Fibroblast of mammary gland (primary cell): ENCODE measurements around the gene DDX55.
"Not testable (repeated sequence)": the region's sequence is repeated elsewhere in the genome, so short reads cannot be mapped to it uniquely, and the experiment has no call there.

ENCODE experiments used
- DNase-seq: peaks from one replicate; pipeline ENCODE4 v3.0.0-alpha.2; 2010; ENCODE audit warnings: low read depth
- H3K4me3 ChIP-seq: 2 replicates; pipeline ENCODE4 v1.5.1; 2011; ENCODE audit warnings: low read depth, mild to moderate bottlenecking, low read length, moderate library complexity; ENCODE audit not compliant: control insufficient read depth
- TF ChIP-seq, protein P1 (sequence below): conservative IDR thresholded peaks from 2 replicates; pipeline ENCODE4 v1.5.1; 2011; ENCODE audit warnings: low read depth, low read length, inconsistent platforms; ENCODE audit not compliant: control insufficient read depth, insufficient read depth

Gene DDX55

DNA sequence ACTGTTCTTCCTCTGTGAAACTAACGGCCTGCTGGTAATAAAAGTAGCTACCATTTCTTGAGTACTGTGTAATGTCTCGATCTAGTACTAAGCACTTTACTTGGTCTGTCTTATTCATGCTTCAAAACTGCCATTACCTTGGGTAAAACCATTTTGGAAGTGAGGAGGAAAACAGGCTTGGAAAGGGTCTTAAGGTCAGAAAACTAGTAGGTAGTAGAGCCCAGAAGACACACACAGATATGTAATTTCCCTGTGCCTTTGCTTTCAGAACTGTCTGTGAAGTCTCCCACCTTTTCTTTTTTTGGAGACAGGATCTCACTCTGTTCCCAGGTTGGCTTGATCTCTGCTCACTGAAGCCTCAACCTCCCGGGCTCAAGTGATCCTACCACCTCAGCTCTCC is 3.4 kb upstream of the DDX55 start:
- H3K4me3 ChIP-seq, result no peak overlapping the region
- TF ChIP-seq, protein P1, sequence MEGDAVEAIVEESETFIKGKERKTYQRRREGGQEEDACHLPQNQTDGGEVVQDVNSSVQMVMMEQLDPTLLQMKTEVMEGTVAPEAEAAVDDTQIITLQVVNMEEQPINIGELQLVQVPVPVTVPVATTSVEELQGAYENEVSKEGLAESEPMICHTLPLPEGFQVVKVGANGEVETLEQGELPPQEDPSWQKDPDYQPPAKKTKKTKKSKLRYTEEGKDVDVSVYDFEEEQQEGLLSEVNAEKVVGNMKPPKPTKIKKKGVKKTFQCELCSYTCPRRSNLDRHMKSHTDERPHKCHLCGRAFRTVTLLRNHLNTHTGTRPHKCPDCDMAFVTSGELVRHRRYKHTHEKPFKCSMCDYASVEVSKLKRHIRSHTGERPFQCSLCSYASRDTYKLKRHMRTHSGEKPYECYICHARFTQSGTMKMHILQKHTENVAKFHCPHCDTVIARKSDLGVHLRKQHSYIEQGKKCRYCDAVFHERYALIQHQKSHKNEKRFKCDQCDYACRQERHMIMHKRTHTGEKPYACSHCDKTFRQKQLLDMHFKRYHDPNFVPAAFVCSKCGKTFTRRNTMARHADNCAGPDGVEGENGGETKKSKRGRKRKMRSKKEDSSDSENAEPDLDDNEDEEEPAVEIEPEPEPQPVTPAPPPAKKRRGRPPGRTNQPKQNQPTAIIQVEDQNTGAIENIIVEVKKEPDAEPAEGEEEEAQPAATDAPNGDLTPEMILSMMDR, result no peak
- no peak for DNase-seq

DNA sequence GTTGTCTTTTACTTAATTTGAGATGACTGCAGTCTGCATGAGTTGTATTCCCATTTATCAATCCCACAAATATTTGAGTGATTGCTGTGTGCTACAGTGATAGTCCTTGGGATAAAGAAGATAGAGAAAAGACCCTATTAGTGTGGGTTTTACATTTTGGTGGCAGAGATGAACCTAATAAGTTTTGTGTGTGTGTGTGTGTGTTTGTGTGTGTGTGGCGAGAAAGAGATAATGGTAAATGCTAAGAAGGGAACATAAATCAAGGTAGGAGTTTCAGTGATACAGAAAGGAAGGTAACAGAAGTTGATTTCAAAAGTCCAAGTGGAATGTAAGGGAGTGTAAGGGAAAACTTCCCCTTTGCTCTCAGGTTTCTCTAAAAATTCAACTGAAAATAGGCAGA is 2.6 kb upstream of the DDX55 start:
- no peak overlapping the region for H3K4me3 ChIP-seq
- no peak for DNase-seq
- TF ChIP-seq, protein P1, result no peak

DNA sequence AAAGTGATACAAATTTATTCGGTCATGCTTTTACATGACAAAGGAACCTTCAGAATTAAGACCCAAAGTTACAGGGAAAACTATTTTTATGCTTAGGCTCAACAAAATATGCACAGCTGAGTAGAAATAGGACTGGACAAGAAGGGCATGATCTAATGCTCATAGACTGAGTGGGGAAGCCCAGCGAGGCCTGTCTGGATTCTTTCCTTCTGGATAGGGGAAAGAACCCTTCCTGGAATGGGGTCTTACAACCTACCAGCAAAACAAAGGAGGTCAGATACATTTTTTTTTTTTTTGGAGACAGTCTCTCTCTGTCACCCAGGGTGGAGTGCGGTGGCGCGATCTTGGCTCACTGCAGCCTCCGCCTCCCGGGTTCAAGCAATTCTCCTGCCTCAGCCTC is 2.2 kb upstream of the DDX55 start:
- TF ChIP-seq, protein P1, result no peak
- no peak overlapping the region for H3K4me3 ChIP-seq
- DNase-seq, result no peak

DNA sequence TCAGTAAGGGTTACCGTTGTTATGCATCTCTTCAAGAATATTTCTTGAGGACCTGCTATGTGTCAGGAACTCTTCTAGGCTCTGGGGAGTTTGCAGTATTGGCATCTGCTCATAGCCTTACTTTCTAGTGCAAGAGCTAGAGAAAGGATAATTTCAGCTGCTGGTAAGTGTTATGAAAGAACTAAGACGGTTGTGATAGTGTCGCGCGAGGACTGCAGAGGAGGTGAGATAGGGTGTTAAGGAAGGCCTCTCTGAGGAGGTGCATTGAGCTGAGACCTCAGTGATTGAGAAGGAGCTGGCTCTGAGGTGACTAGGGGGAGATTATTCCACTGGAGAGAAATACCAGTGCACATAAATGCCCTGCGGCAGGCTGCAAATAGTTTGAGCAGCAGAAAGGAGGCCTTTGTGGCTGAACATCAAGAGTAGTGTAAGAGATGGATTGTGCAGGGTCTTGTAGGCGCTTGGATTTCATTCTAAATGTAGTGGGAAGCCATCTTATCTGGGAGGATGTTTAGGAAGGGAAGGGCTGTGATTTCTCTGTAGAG is 824 bp downstream of the DDX55 start:
- TF ChIP-seq, protein P1, result no peak
- H3K4me3 ChIP-seq, result peak overlapping the region; percentile 98
- DNase-seq, result peak; percentile 12

DNA sequence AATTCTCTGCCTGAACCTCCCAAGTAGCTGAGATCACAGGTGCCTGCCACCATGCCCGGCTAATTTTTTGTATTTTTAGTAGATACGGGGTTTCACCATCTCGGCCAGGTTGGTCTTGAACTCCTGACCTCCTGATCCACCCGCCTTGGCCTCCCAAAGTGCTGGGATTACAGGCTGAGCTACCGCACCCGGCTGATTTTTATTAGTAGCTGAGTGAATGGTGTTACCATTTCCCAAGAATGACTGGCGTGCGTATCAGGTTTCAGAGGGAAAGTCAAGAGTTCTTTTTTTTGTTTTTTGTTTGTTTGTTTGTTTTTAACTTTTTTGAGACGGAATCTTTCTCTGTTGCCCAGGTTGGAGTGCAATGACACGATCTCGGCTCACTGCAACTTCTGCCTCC is 1.6 kb downstream of the DDX55 start:
- H3K4me3 ChIP-seq, DNase-seq: not testable (repeated sequence)

DNA sequence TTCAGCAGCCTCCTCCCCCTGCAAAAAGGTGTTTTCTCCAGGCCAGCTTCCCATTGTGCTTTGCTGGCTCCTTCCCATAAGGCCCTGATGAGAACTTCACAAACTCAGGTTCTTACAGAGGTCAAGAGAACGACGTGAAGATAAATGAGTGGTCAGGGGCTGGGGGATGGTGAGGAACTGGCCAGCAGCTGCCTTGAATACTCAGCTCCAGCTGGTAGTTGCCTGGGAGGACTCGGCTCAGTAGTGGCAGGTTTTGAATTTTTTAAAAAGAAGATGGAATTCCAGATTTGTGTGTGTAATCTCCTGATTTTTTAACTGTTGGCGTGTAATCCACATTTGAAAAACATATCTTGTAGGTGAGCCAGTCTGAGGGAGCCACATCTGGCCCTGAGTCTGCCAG is 5.9 kb downstream of the DDX55 start:
- H3K4me3 ChIP-seq, result no peak overlapping the region
- DNase-seq, result no peak
- TF ChIP-seq, protein P1, result no peak

DNA sequence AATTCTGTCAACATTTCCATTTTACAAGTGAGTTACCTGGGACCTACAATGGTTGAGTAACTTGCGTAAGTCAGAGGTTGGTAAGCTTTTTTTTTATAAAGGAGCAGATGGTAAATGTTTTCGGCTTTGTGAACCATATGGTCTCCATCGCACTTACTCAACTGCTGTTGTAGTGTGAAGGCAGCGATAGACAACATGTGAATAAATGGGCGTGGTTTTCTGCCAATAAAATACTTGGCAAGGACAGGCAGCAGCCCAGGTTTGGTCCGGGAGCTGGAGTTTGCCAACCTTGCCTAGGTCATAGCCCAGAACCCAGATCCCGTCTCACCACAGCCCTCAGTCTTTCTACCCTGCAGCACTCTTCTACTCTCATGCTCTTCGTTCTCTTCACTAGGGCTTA is 6.3 kb downstream of the DDX55 start:
- TF ChIP-seq, protein P1, result no peak
- H3K4me3 ChIP-seq, result no peak overlapping the region
- no peak for DNase-seq
